HepG2 (cell line): ENCODE results near the gene TMEM178A. TPM values are rescaled to one million over a fixed set of nuclear protein-coding genes. Genes with fewer than 3 reads are reported as not detected.

Source experiments
- ARID5B ChIP-seq: IDR thresholded peaks from 2 replicates; pipeline ENCODE4 v1.4.0; 2020; ENCODE audit warnings: mild to moderate bottlenecking, missing genetic modification reagents
- FOXM1 ChIP-seq: sonication (generic); formaldehyde crosslinking; IDR thresholded peaks from 2 replicates; pipeline ENCODE4 v1.5.0; 2020; ENCODE audit warnings: missing genetic modification reagents
- HOMEZ ChIP-seq: IDR thresholded peaks from 2 replicates; pipeline ENCODE4 v1.6.1; 2016; ENCODE audit warnings: low read depth
- MAFF ChIP-seq: IDR thresholded peaks from 2 replicates; pipeline ENCODE4 v1.6.1; 2011; ENCODE audit warnings: low read depth, low read length, improper control_type of control experiment
- MZF1 ChIP-seq: sonication (generic); formaldehyde crosslinking; IDR thresholded peaks from 2 replicates; pipeline ENCODE4 v1.8.1; 2023; ENCODE audit warnings: mild to moderate bottlenecking, missing genetic modification reagents, borderline replicate concordance
- SP4 ChIP-seq: sonication (generic); formaldehyde crosslinking; IDR thresholded peaks from 2 replicates; pipeline ENCODE4 v1.8.1; 2023; ENCODE audit warnings: mild to moderate bottlenecking, missing genetic modification reagents
- TSC22D2 ChIP-seq: sonication (generic); formaldehyde crosslinking; IDR thresholded peaks from 2 replicates; pipeline ENCODE4 v1.5.1; 2020; ENCODE audit warnings: missing genetic modification reagents, mild to moderate bottlenecking, borderline replicate concordance
- XBP1 ChIP-seq: sonication (generic); formaldehyde crosslinking; IDR thresholded peaks from 2 replicates; pipeline ENCODE4 v1.5.0; 2020; ENCODE audit warnings: missing genetic modification reagents
- ZHX2 ChIP-seq, 2 experiments: sonication (generic) in 1 of 2; formaldehyde crosslinking in 1 of 2; IDR thresholded peaks; 2 replicates each; pipeline versions ENCODE4 v1.6.1 to v1.9.0; 2014 to 2022; ENCODE audit warnings: antibody characterized with exemption in 1 of 2, borderline replicate concordance in 1 of 2, inconsistent platforms in 1 of 2, low read depth in 1 of 2, missing genetic modification reagents in 1 of 2
- ZMAT3 ChIP-seq: sonication (generic); formaldehyde crosslinking; conservative IDR thresholded peaks from 2 replicates; pipeline ENCODE4 v1.7.0; 2021; ENCODE audit warnings: missing genetic modification reagents
- ZMYM2 ChIP-seq: sonication (generic); formaldehyde crosslinking; IDR thresholded peaks from 2 replicates; pipeline ENCODE4 v1.8.0; 2022; ENCODE audit warnings: mild to moderate bottlenecking, missing genetic modification reagents
- ZNF275 ChIP-seq: sonication (generic); formaldehyde crosslinking; IDR thresholded peaks from 2 replicates; pipeline ENCODE4 v1.8.0; 2022; ENCODE audit warnings: missing genetic modification reagents, mild to moderate bottlenecking, inconsistent platforms, borderline replicate concordance
- ZNF562 ChIP-seq: sonication (generic); formaldehyde crosslinking; IDR thresholded peaks from 2 replicates; pipeline ENCODE4 v1.8.0; 2022; ENCODE audit warnings: missing genetic modification reagents, borderline replicate concordance
- polyA plus RNA-seq, 8 experiments: library from polyadenylated mRNA; depleted of rRNA in 3 of 8; stranded (reverse) in 7 of 8; unstranded in 1 of 8; fragments of >200 nt; fragmentation: Illumina TruSeq in 4 of 8; extraction: Trizol in 4 of 8; gene quantifications; 2 replicates each; pipeline versions ENCODE4 v1.2.1 to v1.2.3, GENCODE V29; 2011 to 2016; ENCODE audit warnings: low read depth in 4 of 8, missing spikeins in 1 of 8, mixed read lengths in 1 of 8; ENCODE audit not compliant: insufficient read depth in 1 of 8
- total RNA-seq, 5 experiments: library from RNA; depleted of rRNA; stranded (reverse); fragments of >200 nt; fragmentation: Illumina TruSeq; extraction: Trizol; gene quantifications; 2 replicates each; pipeline ENCODE4 v1.2.3, GENCODE V29; 2016; ENCODE audit warnings: low read depth in 1 of 5
- TF ChIP-seq, protein P1 (sequence below): sonication (generic); formaldehyde crosslinking; IDR thresholded peaks from 2 replicates; pipeline ENCODE4 v1.5.0; 2020; ENCODE audit warnings: missing genetic modification reagents

Gene TMEM178A
- total and polyA plus RNA-seq, 2 of the 13 experiments (the other 11 are each of a cell fraction or from before 2014, with no cell fraction given): 0.38 to 3.3 TPM

DNA sequence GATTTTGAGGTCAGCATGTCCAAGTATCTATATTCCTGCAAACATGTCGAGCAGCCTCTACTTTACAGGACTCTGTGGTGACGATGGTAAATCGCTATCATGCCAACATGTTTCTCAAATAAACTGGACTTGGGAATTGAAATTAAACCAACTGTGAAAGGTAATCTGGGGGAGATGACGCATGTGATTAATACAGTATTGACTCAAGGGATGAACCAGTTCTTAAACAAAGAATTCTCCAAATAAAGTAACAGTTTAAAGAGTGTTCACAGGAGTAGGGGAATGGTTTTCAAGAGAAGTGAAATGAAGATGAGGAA lies 59.1 kb downstream of the TMEM178A start (continued):
- no peak for TF ChIP-seq ZHX2 (IDR thresholded peaks at IDR 0.05; ENCODE audit: low read depth)
- TF ChIP-seq ZHX2 (CRISPR knock-in tag; IDR thresholded peaks at IDR 0.05; ENCODE audit: borderline replicate concordance): no peak
- TF ChIP-seq TSC22D2 (CRISPR knock-in tag): no peak
- no peak for TF ChIP-seq HOMEZ
- TF ChIP-seq ZNF562 (CRISPR knock-in tag): no peak
- no peak for TF ChIP-seq MAFF
- TF ChIP-seq SP4 (CRISPR knock-in tag): no peak
- TF ChIP-seq FOXM1 (CRISPR knock-in tag): no peak
- TF ChIP-seq ZMYM2: no peak
- TF ChIP-seq XBP1: no peak
- TF ChIP-seq ZNF275 (CRISPR knock-in tag): no peak
- no peak for TF ChIP-seq ZMAT3 (CRISPR knock-in tag)
- no peak for TF ChIP-seq MZF1 (CRISPR knock-in tag)
- TF ChIP-seq ARID5B (CRISPR knock-in tag): no peak
- TF ChIP-seq, protein P1, sequence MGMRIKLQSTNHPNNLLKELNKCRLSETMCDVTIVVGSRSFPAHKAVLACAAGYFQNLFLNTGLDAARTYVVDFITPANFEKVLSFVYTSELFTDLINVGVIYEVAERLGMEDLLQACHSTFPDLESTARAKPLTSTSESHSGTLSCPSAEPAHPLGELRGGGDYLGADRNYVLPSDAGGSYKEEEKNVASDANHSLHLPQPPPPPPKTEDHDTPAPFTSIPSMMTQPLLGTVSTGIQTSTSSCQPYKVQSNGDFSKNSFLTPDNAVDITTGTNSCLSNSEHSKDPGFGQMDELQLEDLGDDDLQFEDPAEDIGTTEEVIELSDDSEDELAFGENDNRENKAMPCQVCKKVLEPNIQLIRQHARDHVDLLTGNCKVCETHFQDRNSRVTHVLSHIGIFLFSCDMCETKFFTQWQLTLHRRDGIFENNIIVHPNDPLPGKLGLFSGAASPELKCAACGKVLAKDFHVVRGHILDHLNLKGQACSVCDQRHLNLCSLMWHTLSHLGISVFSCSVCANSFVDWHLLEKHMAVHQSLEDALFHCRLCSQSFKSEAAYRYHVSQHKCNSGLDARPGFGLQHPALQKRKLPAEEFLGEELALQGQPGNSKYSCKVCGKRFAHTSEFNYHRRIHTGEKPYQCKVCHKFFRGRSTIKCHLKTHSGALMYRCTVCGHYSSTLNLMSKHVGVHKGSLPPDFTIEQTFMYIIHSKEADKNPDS (CRISPR knock-in tag): no peak
